H9 (cell line): Measurements from ENCODE around the gene TMEM222. TPM values are rescaled to one million over a fixed set of nuclear protein-coding genes. Genes with fewer than 3 reads are reported as not detected.

Experiments used
- DNase-seq: peaks from one replicate; pipeline ENCODE4 v3.0.0-alpha.2; 2017
- H2AFZ ChIP-seq: one replicate; pipeline ENCODE4 v1.6.1; 2013; ENCODE audit warnings: mild to moderate bottlenecking, low read length, control low read depth, moderate library complexity
- H2AK5ac ChIP-seq: 2 replicates; pipeline ENCODE4 v1.6.1; 2013; ENCODE audit warnings: low read length, control low read depth, mixed read lengths; ENCODE audit not compliant: insufficient read length
- H2BK120ac ChIP-seq: one replicate; pipeline ENCODE4 v1.6.1; 2013; ENCODE audit warnings: low read depth, mild to moderate bottlenecking, low read length, control low read depth, inconsistent platforms; ENCODE audit not compliant: poor library complexity, severe bottlenecking
- H2BK12ac ChIP-seq: 2 replicates; pipeline ENCODE4 v1.6.1; 2013; ENCODE audit warnings: low read length, control low read depth, mixed read lengths, low read depth; ENCODE audit not compliant: insufficient read length
- H2BK15ac ChIP-seq: 2 replicates; pipeline ENCODE4 v1.6.1; 2013; ENCODE audit warnings: low read depth, low read length, control low read depth
- H2BK20ac ChIP-seq: one replicate; pipeline ENCODE4 v1.6.1; 2013; ENCODE audit warnings: low read depth, mild to moderate bottlenecking, low read length, control low read depth, inconsistent platforms; ENCODE audit not compliant: poor library complexity, severe bottlenecking
- H2BK5ac ChIP-seq: 2 replicates; pipeline ENCODE4 v1.6.1; 2013; ENCODE audit warnings: low read length, control low read depth, mixed read lengths; ENCODE audit not compliant: insufficient read length
- H3K14ac ChIP-seq: 2 replicates; pipeline ENCODE4 v1.6.1; 2013; ENCODE audit warnings: low read length, control low read depth; ENCODE audit not compliant: insufficient read depth
- H3K18ac ChIP-seq: 2 replicates; pipeline ENCODE4 v1.6.1; 2013; ENCODE audit warnings: low read depth, mild to moderate bottlenecking, mixed read lengths, low read length, control low read depth; ENCODE audit not compliant: insufficient read length
- H3K23ac ChIP-seq: 2 replicates; pipeline ENCODE4 v1.6.1; 2013; ENCODE audit warnings: low read length, control low read depth, mixed read lengths, low read depth; ENCODE audit not compliant: insufficient read length
- H3K23me2 ChIP-seq: 2 replicates; pipeline ENCODE4 v1.6.1; 2013; ENCODE audit warnings: low read depth, mild to moderate bottlenecking, mixed read lengths, low read length, control low read depth; ENCODE audit not compliant: insufficient read length, poor library complexity, severe bottlenecking
- H3K27ac ChIP-seq: 2 replicates; pipeline ENCODE4 v1.5.1; 2013; ENCODE audit warnings: low read length, control low read depth, mixed read lengths, low read depth; ENCODE audit not compliant: insufficient read length
- H3K27me3 ChIP-seq: 2 replicates; pipeline ENCODE4 v1.6.1; 2013; ENCODE audit warnings: low read length, control low read depth, inconsistent platforms; ENCODE audit not compliant: insufficient read depth
- H3K4ac ChIP-seq: 2 replicates; pipeline ENCODE4 v1.6.1; 2013; ENCODE audit warnings: low read depth, mild to moderate bottlenecking, control low read depth, inconsistent platforms, low read length, moderate library complexity
- H3K4me1 ChIP-seq: 2 replicates; pipeline ENCODE4 v1.6.1; 2013; ENCODE audit warnings: low read length, control low read depth, inconsistent platforms; ENCODE audit not compliant: insufficient read depth
- H3K4me2 ChIP-seq: 2 replicates; pipeline ENCODE4 v1.6.1; 2013; ENCODE audit warnings: low read length, control low read depth, mixed read lengths; ENCODE audit not compliant: insufficient read length, insufficient read depth
- H3K56ac ChIP-seq: 2 replicates; pipeline ENCODE4 v1.6.1; 2013; ENCODE audit warnings: low read depth, mild to moderate bottlenecking, mixed read lengths, low read length, control low read depth; ENCODE audit not compliant: insufficient read length
- H3K79me1 ChIP-seq: 2 replicates; pipeline ENCODE4 v1.6.1; 2013; ENCODE audit warnings: low read depth, mild to moderate bottlenecking, moderate library complexity, low read length, control low read depth, inconsistent platforms; ENCODE audit not compliant: insufficient read depth, poor library complexity, severe bottlenecking
- H3K79me2 ChIP-seq: 2 replicates; pipeline ENCODE4 v1.6.1; 2013; ENCODE audit warnings: low read length, control low read depth, inconsistent platforms; ENCODE audit not compliant: insufficient read depth
- H3K9ac ChIP-seq: 2 replicates; pipeline ENCODE4 v1.6.1; 2013; ENCODE audit warnings: low read length, control low read depth, mixed read lengths; ENCODE audit not compliant: insufficient read length; ENCODE audit errors: extremely low read depth
- H3K9me3 ChIP-seq: one replicate; pipeline ENCODE4 v1.6.1; 2013; ENCODE audit warnings: low read depth, low read length, inconsistent platforms; ENCODE audit not compliant: control insufficient read depth
- H3T11ph ChIP-seq: one replicate; pipeline ENCODE4 v1.6.1; 2013; ENCODE audit warnings: mild to moderate bottlenecking, low read length, control low read depth, inconsistent platforms
- H4K20me1 ChIP-seq: one replicate; pipeline ENCODE4 v1.6.1; 2013; ENCODE audit not compliant: control insufficient read depth, insufficient read length, insufficient read depth
- H4K5ac ChIP-seq: 2 replicates; pipeline ENCODE4 v1.6.1; 2013; ENCODE audit warnings: low read depth, mild to moderate bottlenecking, mixed read lengths, low read length, control low read depth; ENCODE audit not compliant: insufficient read length
- H4K8ac ChIP-seq: replicated peaks from 2 replicates; pipeline ENCODE4 v1.6.1; 2013; ENCODE audit warnings: low read length, control low read depth, mixed read lengths, low read depth; ENCODE audit not compliant: insufficient read length
- H4K91ac ChIP-seq: 2 replicates; pipeline ENCODE4 v1.6.1; 2013; ENCODE audit warnings: low read depth, mild to moderate bottlenecking, moderate library complexity, mixed read lengths, low read length, control low read depth; ENCODE audit not compliant: insufficient read length
- H3K27ac Mint-ChIP-seq, 3 experiments: 2 replicates in 2 of 3; 3 replicates in 1 of 3; pipeline ENCODE4 v1.8.0; 2020 to 2021; ENCODE audit warnings: mixed read lengths in 3 of 3, mild to moderate bottlenecking in 1 of 3, moderate library complexity in 1 of 3
- H3K27me3 Mint-ChIP-seq: 2 replicates; pipeline ENCODE4 v1.8.0; 2021; ENCODE audit warnings: low read depth, mild to moderate bottlenecking, moderate library complexity, mixed read lengths
- H3K36me3 Mint-ChIP-seq, 3 experiments: 2 replicates in 2 of 3; 3 replicates in 1 of 3; pipeline ENCODE4 v1.8.0; 2020 to 2021; ENCODE audit warnings: low read depth in 3 of 3, mixed read lengths in 3 of 3; ENCODE audit not compliant: insufficient read depth in 1 of 3
- H3K4me1 Mint-ChIP-seq, 2 experiments: 2 replicates each; pipeline ENCODE4 v1.8.0; 2020; ENCODE audit warnings: mixed read lengths in 2 of 2
- H3K4me3 Mint-ChIP-seq, 2 experiments: 2 replicates in 1 of 2; 3 replicates in 1 of 2; pipeline ENCODE4 v1.8.0; 2020 to 2021; ENCODE audit warnings: mild to moderate bottlenecking in 2 of 2, mixed read lengths in 2 of 2, moderate library complexity in 1 of 2
- H3K9me3 Mint-ChIP-seq, 2 experiments: 2 replicates in 1 of 2; 3 replicates in 1 of 2; pipeline ENCODE4 v1.8.0; 2020; ENCODE audit warnings: mild to moderate bottlenecking in 2 of 2, mixed read lengths in 2 of 2, moderate library complexity in 1 of 2
- CTCF ChIP-seq: fragments of 200-600 bp; sonication (generic); conservative IDR thresholded peaks from 3 replicates; pipeline ENCODE4 v1.8.0; 2021; ENCODE audit warnings: antibody characterized with exemption, mild to moderate bottlenecking
- WGBS: extraction: QIAGEN DNeasy Blood & Tissue Kit; methylation state at CpG from one replicate; pipeline ENCODE4 v1.1.7; 2013; ENCODE audit warnings: missing lambda C conversion rate, low lambda C conversion rate, mixed read lengths; ENCODE audit not compliant: insufficient read length; ENCODE audit errors: extremely low coverage; 5-methylcytosine and 5-hydroxymethylcytosine counted together
- total RNA-seq: library from RNA; stranded (reverse); gene quantifications from 2 replicates; pipeline ENCODE4 v1.2.1, GENCODE V29; 2021

TMEM222 gene
- total RNA-seq, 1 experiment from 2014 or later: 36.8 TPM

- Histone ChIP-seq H3K4me1 (peaks cover 12% of the 10 kb centered on the region), H2BK120ac (no peak overlapping the region), H2BK15ac (no peak overlapping the region), H2BK5ac (no peak overlapping the region), H3K23me2 (no peaks in the 10 kb centered on the region), H3K27me3 (no peaks in the 10 kb centered on the region), H3K79me2 (no peaks in the 10 kb centered on the region), H2AFZ (no peak overlapping the region), H3K18ac (no peak overlapping the region), H2AK5ac (no peak overlapping the region), H4K91ac (no peak overlapping the region), H4K8ac (no peak overlapping the region), H2BK12ac (no peak overlapping the region), H3K9ac (no peak overlapping the region), H3K79me1 (no peaks in the 10 kb centered on the region), H2BK20ac (no peak overlapping the region), H3K4ac (no peak overlapping the region), H3K56ac (no peak overlapping the region), H3K4me2 (no peak overlapping the region), H4K20me1 (no peaks in the 10 kb centered on the region), H3K27ac (no peak overlapping the region), H4K5ac (no peak overlapping the region), H3K23ac (no peak overlapping the region), H3K14ac (no peak overlapping the region), H3T11ph (no peak overlapping the region), H3K9me3 (no peaks in the 10 kb centered on the region)
- Mint-ChIP-seq H3K9me3 (no peaks in the 10 kb centered on the region), H3K36me3 (peaks cover 0 to 10% (median 4%) of the 10 kb centered on the region in 3 experiments; a peak in 4 of 7 replicates), H3K27ac (peak overlapping the region in 1 of 3 experiments; percentile 76; a peak in 1 of 7 replicates), H3K27me3 (peaks cover 1% of the 10 kb centered on the region; the same call in 1 of the 2 replicates), H3K4me3 (no peak overlapping the region), H3K4me1 (peaks cover 31 to 44% of the 10 kb centered on the region in 2 experiments)
- TF ChIP-seq CTCF: no peak
- WGBS: no CpG with 5 or more reads among the region's 11 CpGs
- no peak for DNase-seq
Measured at GRCh38 chr1:27306071-27306470, 15.9 kb upstream of the TMEM222 start.
